GM12873 (cell line): Measurements from ENCODE around the gene NNAT.

ENCODE experiments used
- TF ChIP-seq, protein P1 (sequence below): IDR thresholded peaks from 2 replicates; pipeline ENCODE4 v1.5.1; 2012; ENCODE audit warnings: low read depth, mild to moderate bottlenecking, moderate library complexity, low read length, control low read depth; ENCODE audit not compliant: insufficient read depth; ENCODE audit errors: missing control alignments

Gene NNAT

DNA sequence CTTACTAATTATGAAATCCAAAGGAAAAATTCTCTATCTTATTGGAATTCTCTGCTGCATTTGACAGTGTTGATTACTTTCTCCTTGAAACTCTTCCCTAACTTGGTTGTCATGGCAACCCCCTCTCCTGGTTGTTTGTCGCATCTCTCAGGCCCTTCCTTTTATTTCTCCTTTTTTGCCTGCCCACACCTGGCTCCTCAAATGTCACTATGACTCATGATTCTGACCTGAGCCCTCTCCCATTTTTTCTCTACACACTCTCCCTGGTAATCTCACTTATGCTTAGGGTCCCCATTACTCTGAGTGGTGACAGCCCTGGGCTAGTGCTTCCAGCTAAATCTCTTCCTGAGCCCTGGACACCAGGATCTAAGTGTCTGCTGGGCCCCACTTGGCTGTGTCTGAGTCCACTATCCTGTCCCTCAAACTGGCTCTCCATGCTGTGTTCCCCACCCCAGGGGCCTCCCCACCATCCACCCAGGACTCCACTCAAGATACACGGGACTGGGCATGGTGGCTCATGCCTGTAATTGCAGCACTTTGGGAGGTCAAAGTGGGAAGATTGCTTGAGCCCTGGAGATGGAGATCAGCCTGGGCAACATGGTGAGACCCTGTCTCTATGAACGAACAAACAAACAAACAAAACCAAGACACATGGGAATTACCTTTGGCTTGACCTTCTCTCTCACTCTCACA, 16.5 kb upstream of the NNAT start:
- TF ChIP-seq, protein P1, sequence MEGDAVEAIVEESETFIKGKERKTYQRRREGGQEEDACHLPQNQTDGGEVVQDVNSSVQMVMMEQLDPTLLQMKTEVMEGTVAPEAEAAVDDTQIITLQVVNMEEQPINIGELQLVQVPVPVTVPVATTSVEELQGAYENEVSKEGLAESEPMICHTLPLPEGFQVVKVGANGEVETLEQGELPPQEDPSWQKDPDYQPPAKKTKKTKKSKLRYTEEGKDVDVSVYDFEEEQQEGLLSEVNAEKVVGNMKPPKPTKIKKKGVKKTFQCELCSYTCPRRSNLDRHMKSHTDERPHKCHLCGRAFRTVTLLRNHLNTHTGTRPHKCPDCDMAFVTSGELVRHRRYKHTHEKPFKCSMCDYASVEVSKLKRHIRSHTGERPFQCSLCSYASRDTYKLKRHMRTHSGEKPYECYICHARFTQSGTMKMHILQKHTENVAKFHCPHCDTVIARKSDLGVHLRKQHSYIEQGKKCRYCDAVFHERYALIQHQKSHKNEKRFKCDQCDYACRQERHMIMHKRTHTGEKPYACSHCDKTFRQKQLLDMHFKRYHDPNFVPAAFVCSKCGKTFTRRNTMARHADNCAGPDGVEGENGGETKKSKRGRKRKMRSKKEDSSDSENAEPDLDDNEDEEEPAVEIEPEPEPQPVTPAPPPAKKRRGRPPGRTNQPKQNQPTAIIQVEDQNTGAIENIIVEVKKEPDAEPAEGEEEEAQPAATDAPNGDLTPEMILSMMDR = no peak

GRCh38 chr20:37505263-37506151, 15.5 kb upstream of the NNAT start:
- TF ChIP-seq, protein P1 = no peak

DNA sequence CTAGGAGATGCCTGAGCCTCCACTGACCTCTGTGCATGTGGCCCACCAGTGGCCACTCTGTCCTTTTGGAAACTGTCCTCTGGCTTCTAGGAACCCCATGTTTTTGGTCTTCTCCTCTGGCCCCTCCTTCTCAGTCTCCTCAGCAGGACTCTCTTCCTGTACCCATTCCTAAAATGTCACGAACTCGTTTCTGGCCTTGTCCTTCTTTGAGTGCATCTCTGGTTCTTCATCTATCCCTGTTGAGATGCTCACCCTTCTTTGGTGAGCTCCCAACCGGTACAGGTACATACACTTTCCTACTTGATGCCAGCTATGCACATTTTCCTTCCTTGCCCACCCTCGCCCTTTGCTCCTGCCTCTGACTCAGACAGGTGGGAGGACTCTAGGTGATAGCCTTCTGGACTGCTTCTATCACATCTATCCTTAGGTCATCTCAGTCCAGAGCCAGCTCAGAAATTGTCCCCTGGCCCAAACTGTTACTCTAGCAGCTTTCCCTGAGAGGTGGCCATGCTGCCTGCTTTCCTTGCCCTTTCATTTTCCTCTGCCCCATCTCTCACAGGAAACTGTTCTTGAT, 14.8 kb upstream of the NNAT start:
- TF ChIP-seq, protein P1 = no peak

DNA sequence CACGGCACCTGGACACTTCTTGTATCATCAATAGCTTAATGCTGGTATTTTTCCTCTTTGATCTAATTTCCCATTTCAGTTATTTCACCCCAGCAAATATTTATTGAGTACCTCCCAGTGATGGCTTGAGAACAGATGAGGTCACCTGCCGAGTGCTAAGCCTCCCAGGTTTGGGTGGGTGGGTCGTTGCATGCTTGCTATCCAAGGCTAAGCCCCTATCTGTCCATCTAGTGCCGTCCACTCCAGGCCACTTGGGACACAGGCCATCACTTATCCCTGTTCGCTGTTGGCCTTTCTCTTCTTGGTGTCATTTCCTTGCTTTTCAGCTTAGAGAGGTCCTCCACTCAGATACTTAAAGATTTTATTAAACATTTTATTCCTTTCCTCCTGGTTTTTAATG, 10.8 kb upstream of the NNAT start:
- TF ChIP-seq, protein P1 = no peak

GRCh38 chr20:37511610-37512275, 9.3 kb upstream of the NNAT start:
- TF ChIP-seq, protein P1 = no peak

DNA sequence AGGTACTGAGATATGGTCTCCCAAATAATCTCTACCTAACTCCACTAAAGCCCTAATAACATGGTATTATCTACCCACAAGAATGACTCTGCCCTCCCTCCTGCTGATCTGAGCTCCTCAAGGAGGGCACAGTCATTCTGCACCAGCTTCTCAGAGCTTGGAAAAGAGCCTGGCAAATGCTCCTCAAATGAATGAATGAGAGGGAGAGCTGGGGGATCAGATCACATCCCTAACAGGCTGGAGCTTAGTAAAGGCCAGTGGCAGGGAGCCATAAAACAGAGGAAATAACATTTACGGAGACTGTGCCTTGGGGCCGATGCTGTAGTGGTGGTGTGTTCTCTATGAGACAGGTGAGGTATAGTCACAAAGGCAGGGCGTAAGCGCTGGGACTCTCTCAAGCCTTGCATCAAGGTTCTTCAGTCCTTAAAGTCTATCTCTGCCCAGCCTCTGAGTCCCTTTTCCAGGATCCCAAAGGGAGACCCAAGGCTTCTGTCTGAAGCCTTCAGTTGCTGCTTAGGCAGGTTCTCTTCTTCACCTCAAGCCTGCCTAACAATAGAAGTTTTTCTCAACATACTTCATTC, 7.2 kb upstream of the NNAT start:
- TF ChIP-seq, protein P1 = no peak
